Stimulated activated naive B cell treated with anti-CD40 and anti-IgM and Interleukin-4, amounts not matched to agents 10 μg/mL and 1 μg/mL and 100 μg/mL, for 72 hours (primary cell): Measurements from ENCODE around the gene ZNF385B.

Experiments used
- ATAC-seq, 2 donors: fragments of 150-1000 bp; cut with Tn5 transposase; replicated peaks; 2 replicates each; pipeline ENCODE4 v1.10.0; 2021; ENCODE audit warnings: moderate library complexity in 1 of 2
- DNase-seq: peaks from one replicate; pipeline ENCODE4 v3.0.0; 2021
- H3K27ac Mint-ChIP-seq: one replicate; pipeline ENCODE4 v1.8.0; 2022; ENCODE audit warnings: mild to moderate bottlenecking, mixed read lengths
- H3K27me3 Mint-ChIP-seq, 2 donors: one replicate each; pipeline ENCODE4 v1.8.0; 2022; ENCODE audit warnings: mixed read lengths in 2 of 2
- H3K36me3 Mint-ChIP-seq, 2 donors: one replicate each; pipeline ENCODE4 v1.8.0; 2022; ENCODE audit warnings: mixed read lengths in 2 of 2, mild to moderate bottlenecking in 1 of 2
- H3K4me1 Mint-ChIP-seq, 2 donors: one replicate each; pipeline ENCODE4 v1.8.0; 2022; ENCODE audit warnings: mixed read lengths in 2 of 2, mild to moderate bottlenecking in 1 of 2
- H3K4me3 Mint-ChIP-seq, 2 donors: one replicate each; pipeline ENCODE4 v1.8.0; 2022; ENCODE audit warnings: mild to moderate bottlenecking in 2 of 2, mixed read lengths in 2 of 2, moderate library complexity in 1 of 2
- H3K9me3 Mint-ChIP-seq, 2 donors: one replicate each; pipeline ENCODE4 v1.8.0; 2022; ENCODE audit warnings: mixed read lengths in 2 of 2, mild to moderate bottlenecking in 1 of 2

Gene ZNF385B

GRCh38 chr2:179561702-179562101, 299.7 kb downstream of the ZNF385B start:
- no peaks in the 10 kb centered on the region for H3K9me3 Mint-ChIP-seq
- H3K36me3 Mint-ChIP-seq: no peaks in the 10 kb centered on the region
- no peak overlapping the region for H3K27ac Mint-ChIP-seq

DNA sequence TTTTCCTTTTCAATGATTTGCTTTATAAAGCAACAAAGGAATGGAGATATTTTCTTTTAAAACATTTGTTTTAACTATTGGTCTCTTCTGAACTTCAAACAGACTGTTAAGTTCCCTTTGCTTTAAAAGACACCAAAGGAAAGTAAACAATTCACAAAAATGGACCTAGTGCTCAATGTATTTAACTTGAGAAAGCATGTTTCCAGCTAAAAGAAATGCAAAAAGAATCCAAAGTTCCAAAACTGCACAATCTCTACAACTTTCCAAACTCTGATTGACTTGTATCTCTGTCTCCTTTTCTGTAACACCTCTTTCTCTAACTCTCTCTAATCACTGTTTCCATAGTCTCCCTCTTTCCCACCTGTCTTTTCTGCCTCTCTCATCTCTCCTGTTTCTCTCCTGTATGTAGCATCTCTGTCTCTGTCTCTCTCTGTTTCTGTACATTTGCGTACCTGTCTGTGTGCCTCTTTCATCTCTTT, 301.1 kb downstream of the ZNF385B start:
- no peaks in the 10 kb centered on the region for H3K36me3 Mint-ChIP-seq
- H3K9me3 Mint-ChIP-seq: no peaks in the 10 kb centered on the region
- H3K4me3 Mint-ChIP-seq: no peak overlapping the region
- DNase-seq (no peak), ATAC-seq (no peak)
- peaks cover 0 to 5% of the 10 kb centered on the region in 2 donors for H3K27me3 Mint-ChIP-seq
- no peak overlapping the region for H3K27ac Mint-ChIP-seq
- H3K4me1 Mint-ChIP-seq: no peaks in the 10 kb centered on the region

More at GRCh38 chr2:179561702-179562101, 299.7 kb downstream of the ZNF385B start:
- Mint-ChIP-seq H3K27me3 (peaks cover 5% of the 10 kb centered on the region in 2 donors), H3K4me1 (no peaks in the 10 kb centered on the region), H3K4me3 (no peak overlapping the region)
- DNase-seq (no peak), ATAC-seq (no peak)

- H3K4me1 Mint-ChIP-seq: no peaks in the 10 kb centered on the region
- ATAC-seq (no peak), DNase-seq (no peak)
- H3K27ac Mint-ChIP-seq: no peak overlapping the region
- peaks cover 0 to 1% of the 10 kb centered on the region in 2 donors for H3K9me3 Mint-ChIP-seq
- H3K4me3 Mint-ChIP-seq: no peak overlapping the region
- H3K36me3 Mint-ChIP-seq: no peaks in the 10 kb centered on the region
- peaks cover 0 to 5% of the 10 kb centered on the region in 2 donors for H3K27me3 Mint-ChIP-seq
Measured at GRCh38 chr2:179559108-179559806, 302.2 kb downstream of the ZNF385B start.

- Mint-ChIP-seq H3K27me3 (peaks cover 0 to 5% of the 10 kb centered on the region in 2 donors), H3K4me3 (no peak overlapping the region), H3K36me3 (no peaks in the 10 kb centered on the region), H3K4me1 (no peaks in the 10 kb centered on the region), H3K27ac (no peak overlapping the region), H3K9me3 (peaks cover 0 to 1% of the 10 kb centered on the region in 2 donors)
- DNase-seq (no peak), ATAC-seq (no peak)
Measured at GRCh38 chr2:179558010-179558934, 303.1 kb downstream of the ZNF385B start.

GRCh38 chr2:179556425-179556824, 305.0 kb downstream of the ZNF385B start:
- ATAC-seq (no peak), DNase-seq (no peak)
- H3K36me3 Mint-ChIP-seq: no peaks in the 10 kb centered on the region
- H3K4me3 Mint-ChIP-seq: no peak overlapping the region
- H3K9me3 Mint-ChIP-seq: peaks cover 0 to 1% of the 10 kb centered on the region in 2 donors
- no peaks in the 10 kb centered on the region for H3K4me1 Mint-ChIP-seq
- peaks cover 0 to 5% of the 10 kb centered on the region in 2 donors for H3K27me3 Mint-ChIP-seq
- no peak overlapping the region for H3K27ac Mint-ChIP-seq

GRCh38 chr2:179555691-179556283, 305.6 kb downstream of the ZNF385B start:
- Mint-ChIP-seq H3K27me3 (peaks cover 0 to 5% of the 10 kb centered on the region in 2 donors), H3K36me3 (no peaks in the 10 kb centered on the region), H3K27ac (no peak overlapping the region), H3K4me3 (no peak overlapping the region), H3K9me3 (peaks cover 0 to 1% of the 10 kb centered on the region in 2 donors), H3K4me1 (no peaks in the 10 kb centered on the region)
- DNase-seq: no peak
- ATAC-seq: no peak

DNA sequence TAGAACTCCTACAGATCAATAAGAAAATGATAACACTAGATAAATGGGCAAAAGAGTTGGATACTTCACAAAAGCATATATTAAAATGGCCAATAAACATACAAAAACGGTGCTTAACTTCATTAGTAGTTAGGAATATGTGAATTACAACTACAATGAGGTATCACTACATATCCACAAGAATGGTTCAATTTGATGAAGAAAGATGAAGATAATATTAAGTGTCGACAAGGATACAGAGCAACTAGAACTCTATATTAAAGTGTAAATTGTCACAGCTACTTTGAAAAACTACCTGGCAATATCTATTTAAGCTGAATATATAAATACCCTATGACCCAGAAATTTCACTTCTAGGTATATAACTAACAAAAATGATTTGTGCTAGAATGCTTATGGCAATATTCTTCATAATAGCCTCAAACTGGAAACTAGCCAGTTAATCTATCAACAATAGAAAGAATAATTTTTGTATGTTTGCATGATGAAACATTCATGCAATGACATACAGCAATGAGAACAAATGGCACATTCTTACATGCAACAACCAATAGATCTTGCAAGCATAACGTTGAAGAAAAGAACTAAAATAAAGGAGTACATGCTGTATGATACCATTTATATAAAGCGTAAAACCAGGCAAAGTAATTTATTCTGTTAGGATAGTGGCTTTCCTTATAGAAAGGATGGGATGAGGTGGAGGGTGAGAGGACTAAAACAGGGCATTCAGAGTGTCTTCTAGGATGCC, 306.6 kb downstream of the ZNF385B start:
- Mint-ChIP-seq H3K27ac (no peak overlapping the region), H3K9me3 (peaks cover 0 to 1% of the 10 kb centered on the region in 2 donors), H3K36me3 (no peaks in the 10 kb centered on the region), H3K4me3 (no peak overlapping the region), H3K4me1 (no peaks in the 10 kb centered on the region), H3K27me3 (no peaks in the 10 kb centered on the region)
- ATAC-seq: no peak
- no peak for DNase-seq

GRCh38 chr2:179553382-179553781, 308.0 kb downstream of the ZNF385B start:
- Mint-ChIP-seq H3K9me3 (peaks cover 0 to 1% of the 10 kb centered on the region in 2 donors), H3K4me3 (no peak overlapping the region), H3K27ac (no peak overlapping the region), H3K27me3 (peaks cover 0 to 7% of the 10 kb centered on the region in 2 donors), H3K4me1 (no peaks in the 10 kb centered on the region), H3K36me3 (no peaks in the 10 kb centered on the region)
- no peak for ATAC-seq
- no peak for DNase-seq

DNA sequence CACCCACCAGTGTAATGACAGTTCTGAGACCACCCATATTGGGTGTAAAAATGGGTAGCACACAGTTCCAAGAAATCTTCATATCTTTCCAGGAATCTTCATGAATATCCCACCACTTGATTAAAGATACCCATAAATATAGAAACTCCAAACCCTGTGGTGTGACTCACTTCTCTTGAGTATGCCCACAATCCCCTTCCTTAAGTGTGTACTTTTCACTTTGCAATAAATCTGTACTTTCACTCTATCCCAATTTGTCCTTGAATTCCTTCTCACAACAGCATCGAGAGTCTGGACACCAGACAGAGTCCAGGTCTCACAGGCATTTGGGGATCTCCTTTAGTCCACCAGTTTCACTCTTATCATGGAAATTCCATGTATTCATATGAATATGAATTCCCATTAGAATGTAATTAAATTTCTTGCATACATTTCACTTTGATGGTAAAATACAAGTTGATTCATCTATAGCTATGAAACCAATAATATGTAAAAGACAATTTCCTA, 309.8 kb downstream of the ZNF385B start:
- Mint-ChIP-seq H3K4me1 (no peaks in the 10 kb centered on the region), H3K27me3 (peaks cover 0 to 25% of the 10 kb centered on the region in 2 donors), H3K4me3 (no peak overlapping the region), H3K9me3 (peaks cover 0 to 1% of the 10 kb centered on the region in 2 donors), H3K36me3 (no peaks in the 10 kb centered on the region), H3K27ac (no peak overlapping the region)
- ATAC-seq (no peak), DNase-seq (no peak)

DNA sequence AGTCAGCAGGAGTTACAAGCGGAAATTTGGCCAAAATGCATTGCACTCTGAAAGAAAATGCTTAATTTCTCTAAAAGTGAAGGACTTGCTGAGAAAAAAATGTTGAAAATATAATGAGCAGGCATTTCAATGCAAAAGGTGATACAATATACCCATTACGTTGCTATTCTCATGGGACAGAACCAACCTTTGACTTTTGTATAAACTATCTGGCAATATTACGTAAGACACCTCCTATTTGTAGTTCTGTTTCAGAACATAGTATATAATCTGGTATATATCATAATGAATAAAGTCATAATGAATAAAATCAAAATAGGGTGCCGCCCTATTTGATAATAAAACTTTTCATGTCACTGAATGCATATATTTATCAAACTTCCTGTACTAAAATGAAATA, 310.6 kb downstream of the ZNF385B start:
- peaks cover 0 to 1% of the 10 kb centered on the region in 2 donors for H3K9me3 Mint-ChIP-seq
- no peak for ATAC-seq
- no peaks in the 10 kb centered on the region for H3K36me3 Mint-ChIP-seq
- peaks cover 0 to 32% of the 10 kb centered on the region in 2 donors for H3K27me3 Mint-ChIP-seq
- no peak overlapping the region for H3K27ac Mint-ChIP-seq
- no peak for DNase-seq
- H3K4me3 Mint-ChIP-seq: no peak overlapping the region
- H3K4me1 Mint-ChIP-seq: no peaks in the 10 kb centered on the region

- H3K4me3 Mint-ChIP-seq: no peak overlapping the region
- DNase-seq (no peak), ATAC-seq (no peak)
- peaks cover 0 to 32% of the 10 kb centered on the region in 2 donors for H3K27me3 Mint-ChIP-seq
- H3K4me1 Mint-ChIP-seq: no peaks in the 10 kb centered on the region
- H3K9me3 Mint-ChIP-seq: peaks cover 0 to 1% of the 10 kb centered on the region in 2 donors
- no peaks in the 10 kb centered on the region for H3K36me3 Mint-ChIP-seq
- H3K27ac Mint-ChIP-seq: no peak overlapping the region
Measured at GRCh38 chr2:179550214-179550613, 311.2 kb downstream of the ZNF385B start.

GRCh38 chr2:179546656-179547055, 314.8 kb downstream of the ZNF385B start:
- Mint-ChIP-seq H3K9me3 (no peaks in the 10 kb centered on the region), H3K4me1 (no peaks in the 10 kb centered on the region), H3K36me3 (no peaks in the 10 kb centered on the region), H3K4me3 (no peak overlapping the region), H3K27ac (no peak overlapping the region), H3K27me3 (peaks cover 0 to 32% of the 10 kb centered on the region in 2 donors)
- no peak for DNase-seq
- ATAC-seq: no peak

DNA sequence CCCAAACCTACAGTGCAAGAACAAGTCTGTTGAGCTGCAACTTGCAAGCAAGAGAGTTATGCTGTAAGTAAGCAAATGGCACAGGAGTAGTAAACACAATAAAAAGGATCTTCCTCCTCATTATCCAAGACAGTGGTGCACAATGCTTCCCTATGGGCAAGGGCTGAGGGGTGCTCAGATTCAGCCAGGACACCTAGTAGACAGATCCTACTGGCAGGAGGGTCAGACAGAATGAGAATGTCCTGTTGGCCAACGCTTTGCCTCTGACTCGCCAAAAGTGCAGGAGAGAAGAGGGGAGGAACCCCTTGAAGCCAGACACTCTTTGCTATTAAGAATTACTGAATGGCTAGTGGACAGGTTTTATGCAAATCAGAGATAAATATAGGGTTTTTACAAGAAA, 316.4 kb downstream of the ZNF385B start:
- ATAC-seq: no peak
- no peaks in the 10 kb centered on the region for H3K9me3 Mint-ChIP-seq
- no peak overlapping the region for H3K27ac Mint-ChIP-seq
- H3K27me3 Mint-ChIP-seq: peaks cover 0 to 32% of the 10 kb centered on the region in 2 donors
- no peaks in the 10 kb centered on the region for H3K36me3 Mint-ChIP-seq
- no peak overlapping the region for H3K4me3 Mint-ChIP-seq
- no peaks in the 10 kb centered on the region for H3K4me1 Mint-ChIP-seq
- DNase-seq: no peak
